Placental epithelial cell (primary cell): Measurements from ENCODE around the gene ITLN1. TPM values are rescaled to one million over a fixed set of nuclear protein-coding genes. Genes with fewer than 3 reads are reported as not detected.

Experiments used
- total RNA-seq: library from RNA; depleted of rRNA; stranded (reverse); fragments of >200 nt; gene quantifications from 2 replicates; pipeline ENCODE4 v1.2.3, GENCODE V29; 2012

The ITLN1 gene
- 0.79 TPM in 1 of 2 replicates, not detected in the other for total RNA-seq

DNA sequence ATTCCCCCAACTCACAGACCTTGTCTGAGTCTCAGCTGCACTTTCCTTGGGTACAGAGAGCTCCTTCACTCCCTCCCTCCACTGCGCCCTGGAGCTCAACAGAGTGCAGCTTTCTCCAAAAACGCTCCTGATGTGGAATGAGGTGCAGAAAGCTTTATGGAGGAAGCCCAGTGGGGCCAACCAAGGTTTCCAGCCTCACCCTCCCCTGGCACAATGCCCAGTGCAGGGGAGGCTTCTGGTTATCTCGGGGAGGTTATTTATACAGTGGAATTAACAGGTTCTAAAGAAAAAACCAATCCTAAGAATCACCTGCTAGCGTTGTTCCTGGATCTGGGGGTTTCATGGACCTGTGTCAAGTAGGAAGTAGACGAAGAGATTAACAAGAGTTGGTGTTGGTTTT, at the start of gene ITLN1:
ITLN1 (minus strand) TSS at position 139 of the 400 bp plus-strand sequence. CDS start 303 bp downstream, outside the sequence.

DNA sequence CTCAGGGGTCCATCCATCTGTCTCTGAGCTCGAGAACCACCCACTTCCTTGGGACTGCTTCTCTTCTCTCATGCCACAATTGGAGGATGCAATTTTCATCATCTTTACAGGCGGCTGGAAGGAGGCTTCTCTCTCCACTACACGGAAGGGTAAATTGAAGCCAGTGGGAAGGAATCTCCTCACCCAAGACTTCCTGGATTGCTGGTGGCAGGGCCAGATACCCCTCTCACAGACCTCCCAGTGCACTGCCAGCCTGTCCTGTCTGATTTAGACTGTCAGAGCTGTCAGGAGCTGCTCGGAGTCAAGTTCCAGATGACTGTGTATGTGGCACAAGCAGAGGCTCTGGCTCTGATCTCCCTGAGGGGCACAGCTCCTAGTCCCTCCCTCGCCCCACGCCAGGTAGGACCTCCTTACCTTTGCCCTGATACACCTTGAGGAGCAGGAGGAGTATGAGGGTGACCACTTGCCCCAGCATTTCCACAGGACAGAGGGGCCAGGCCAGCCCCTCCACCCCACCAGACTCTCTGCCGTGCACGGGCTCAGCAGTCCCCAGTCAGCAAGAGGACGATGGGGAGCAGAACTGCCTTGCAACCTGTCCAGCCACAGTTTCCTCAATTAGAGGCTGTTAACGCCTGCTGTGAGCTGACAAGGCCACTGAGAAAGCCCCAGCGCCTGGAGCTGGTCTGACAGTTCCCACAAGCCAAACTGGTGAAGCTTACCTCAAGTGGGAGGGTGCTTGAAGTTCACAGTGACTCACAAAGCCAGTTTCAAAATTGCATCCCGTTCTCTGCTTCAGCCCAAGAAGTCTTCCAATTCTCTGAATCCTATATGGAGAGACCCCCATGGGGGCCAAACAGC, 22.5 kb downstream of the ITLN1 start, which contains the start of gene CD244:
CD244 (minus strand) TSS at position 685 of the 858 bp plus-strand sequence; CDS start at position 475, 210 bp downstream.

Other genes starting within 250 kb of the ITLN1 start
- gene SLAMF1, start 238.1 kb downstream of the ITLN1 start, total RNA-seq: not detected in 2 replicates
- gene CD48, start 173.4 kb downstream of the ITLN1 start, total RNA-seq: not detected in 2 replicates
- 0.11 TPM in 1 of 2 replicates, not detected in the other for gene SLAMF7, start 145.9 kb downstream of the ITLN1 start, total RNA-seq
- gene LY9, start 89.0 kb downstream of the ITLN1 start, total RNA-seq: not detected in 2 replicates
- not detected in 2 replicates for gene CD244, start 22.3 kb downstream of the ITLN1 start, total RNA-seq
- gene ITLN2, start 69.6 kb upstream of the ITLN1 start, total RNA-seq: not detected in 2 replicates
- gene F11R, start 136.0 kb upstream of the ITLN1 start, total RNA-seq: 107 and 238 TPM in 2 replicates
- gene TSTD1, start 153.8 kb upstream of the ITLN1 start, total RNA-seq: 57.7 and 112 TPM in 2 replicates
- gene USF1, start 160.8 kb upstream of the ITLN1 start, total RNA-seq: 69.6 and 112 TPM in 2 replicates
- gene ARHGAP30, start 184.7 kb upstream of the ITLN1 start, total RNA-seq: 1.2 and 2.5 TPM in 2 replicates
- 47.5 and 187 TPM in 2 replicates for gene NECTIN4, start 204.4 kb upstream of the ITLN1 start, total RNA-seq
- 2.4 and 3.5 TPM in 2 replicates for gene KLHDC9, start 213.2 kb upstream of the ITLN1 start, total RNA-seq
- 14.6 and 17.7 TPM in 2 replicates for gene PFDN2, start 232.9 kb upstream of the ITLN1 start, total RNA-seq
- gene NIT1, start 232.9 kb upstream of the ITLN1 start, total RNA-seq: 34.2 and 36.9 TPM in 2 replicates
- 40.0 and 45.1 TPM in 2 replicates for gene DEDD, start 247.5 kb upstream of the ITLN1 start, total RNA-seq